GM19468 (cell line): ENCODE results near the gene ERMAP.
"Not testable (repeated sequence)": the region's sequence is repeated elsewhere in the genome, so short reads cannot be mapped to it uniquely, and the experiment has no call there.

Source experiments
- ATAC-seq: cut with Tn5 transposase; IDR thresholded peaks from one replicate; pipeline ENCODE4 v1.9.1; 2021; ENCODE audit warnings: mild to moderate bottlenecking, moderate library complexity, moderate number of reproducible peaks; ENCODE audit not compliant: unreplicated experiment; ENCODE audit errors: extremely low read depth

ERMAP gene

DNA sequence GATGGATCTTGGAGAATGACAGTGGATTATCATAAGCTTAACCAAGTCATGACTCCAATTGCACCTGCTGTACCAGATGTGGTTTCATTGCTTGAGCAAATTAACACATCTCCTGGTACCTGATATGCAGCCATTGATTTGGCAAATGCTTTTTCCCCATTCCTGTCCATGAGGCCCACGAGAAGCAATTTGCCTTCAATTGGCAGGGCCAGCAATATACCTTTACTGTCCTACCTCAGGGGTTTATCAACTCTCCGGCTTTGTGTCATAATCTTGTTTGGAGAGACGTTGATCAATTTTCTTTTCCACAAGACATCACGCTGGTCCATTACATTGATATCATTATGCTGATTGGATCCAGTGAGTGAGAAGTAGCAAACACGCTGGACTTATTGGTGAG, 49.6 kb downstream of the ERMAP start:
- no peak for ATAC-seq

DNA sequence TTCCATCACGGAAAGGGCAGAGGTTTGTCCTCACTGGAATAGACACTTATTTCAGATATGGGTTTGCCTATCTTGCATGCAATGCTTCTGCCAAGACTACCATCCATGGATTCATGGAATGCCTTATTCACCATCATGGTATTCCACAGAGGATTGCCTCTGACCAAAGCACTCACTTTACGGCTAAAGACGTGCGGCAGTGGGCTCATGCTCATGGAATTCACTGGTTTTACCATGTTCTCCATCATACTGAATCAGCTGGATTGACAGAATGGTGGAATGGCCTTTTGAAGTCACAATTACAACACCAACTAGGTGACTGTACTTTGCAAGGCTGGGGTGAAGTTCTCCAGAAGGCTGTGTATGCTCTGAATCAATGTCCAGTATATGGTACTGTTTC, 51.5 kb downstream of the ERMAP start:
- ATAC-seq = not testable (repeated sequence)

DNA sequence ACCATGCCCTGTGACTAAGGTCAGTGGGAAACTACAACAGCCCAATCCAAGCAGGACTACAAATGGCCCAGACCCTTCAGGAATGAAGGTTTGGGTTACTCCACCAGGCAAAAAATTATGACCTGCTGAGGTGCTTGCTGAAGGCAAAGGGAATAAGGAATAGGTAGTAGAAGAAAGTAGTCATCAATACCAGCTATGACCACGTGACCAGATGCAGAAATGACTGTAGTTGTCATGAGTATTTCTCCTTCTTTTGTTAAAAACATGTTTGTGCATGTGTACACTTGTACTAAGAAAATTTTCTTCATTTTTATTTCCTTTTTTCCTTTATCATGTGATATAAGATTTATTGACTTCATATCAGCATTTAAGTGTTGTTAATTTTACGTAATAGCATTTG, 52.3 kb downstream of the ERMAP start:
- ATAC-seq = not testable (repeated sequence)

DNA sequence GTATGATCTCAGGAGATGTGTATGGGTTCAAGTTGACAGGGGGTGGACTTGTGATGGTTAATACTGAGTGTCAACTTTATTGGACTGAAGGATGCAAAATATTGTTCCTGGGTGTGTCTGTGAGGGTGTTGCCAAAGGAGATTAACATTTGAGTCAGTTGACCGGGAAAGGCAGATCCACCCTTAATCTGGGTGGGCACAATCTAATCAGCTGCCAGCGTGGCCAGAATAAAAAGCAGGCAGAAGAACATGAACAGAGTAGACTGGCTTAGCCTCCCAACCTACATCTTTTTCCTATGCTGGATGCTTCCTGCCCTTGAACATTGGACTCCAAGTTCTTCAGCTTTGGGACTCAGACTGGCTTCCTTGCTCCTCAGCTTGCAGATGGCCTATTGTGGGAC, 52.8 kb downstream of the ERMAP start:
- ATAC-seq = not testable (repeated sequence)

DNA sequence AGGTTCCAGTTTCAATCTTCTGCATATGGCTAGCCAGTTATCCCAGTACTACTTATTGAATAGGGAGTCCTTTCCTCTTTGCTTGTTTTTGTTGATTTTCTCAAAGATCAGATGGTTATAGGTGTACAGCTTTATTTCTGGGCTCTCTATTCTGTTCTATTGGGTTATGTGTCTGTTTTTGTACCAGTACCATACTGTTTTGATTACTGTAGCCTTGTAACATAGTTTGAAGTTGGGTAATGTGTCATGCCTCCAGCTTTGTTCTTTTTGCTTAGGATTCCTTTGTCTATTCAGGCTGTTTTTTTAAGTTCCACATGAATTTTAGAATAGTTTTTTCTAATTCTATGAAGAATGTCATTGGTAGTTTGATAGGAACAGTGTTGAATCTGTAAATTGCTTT, 56.2 kb downstream of the ERMAP start:
- ATAC-seq = not testable (repeated sequence)

DNA sequence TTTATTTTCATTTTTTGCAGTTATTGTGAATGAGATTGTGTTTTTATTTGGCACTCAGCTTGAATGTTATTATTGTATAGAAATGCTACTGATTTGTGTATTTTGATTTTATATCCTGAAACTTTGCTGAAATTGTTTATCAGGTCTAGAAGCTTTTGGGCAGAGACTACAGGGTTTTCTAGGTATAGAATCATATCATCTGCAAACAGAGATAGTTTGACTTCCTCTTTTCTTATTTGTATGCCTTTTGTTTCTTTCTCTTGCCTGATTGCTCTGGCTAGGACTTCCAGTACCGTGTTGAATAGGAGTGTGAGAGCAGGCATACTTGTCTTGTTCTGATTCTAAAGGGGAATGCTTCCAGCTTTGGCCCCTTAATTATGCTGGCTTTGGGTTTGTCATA, 56.7 kb downstream of the ERMAP start:
- no peak for ATAC-seq

DNA sequence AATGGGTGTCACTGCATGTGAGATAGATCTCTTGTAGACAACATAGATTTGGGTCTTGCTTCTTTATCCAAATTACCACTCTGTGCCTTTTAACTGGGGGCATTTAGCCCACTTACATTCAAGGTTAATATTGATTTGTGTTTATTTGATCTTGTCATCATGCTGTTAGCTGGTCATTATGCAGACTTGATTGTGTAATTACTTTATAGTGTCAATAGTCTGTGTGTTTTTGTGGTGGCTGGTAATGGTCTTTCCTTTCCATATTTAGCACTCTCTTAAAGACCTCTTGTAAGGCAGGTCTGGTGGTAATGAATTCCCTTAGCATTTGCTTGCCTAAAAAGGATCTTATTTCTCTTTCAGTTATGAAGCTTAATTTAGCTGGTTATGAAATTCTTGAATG, 59.1 kb downstream of the ERMAP start:
- ATAC-seq = no peak

DNA sequence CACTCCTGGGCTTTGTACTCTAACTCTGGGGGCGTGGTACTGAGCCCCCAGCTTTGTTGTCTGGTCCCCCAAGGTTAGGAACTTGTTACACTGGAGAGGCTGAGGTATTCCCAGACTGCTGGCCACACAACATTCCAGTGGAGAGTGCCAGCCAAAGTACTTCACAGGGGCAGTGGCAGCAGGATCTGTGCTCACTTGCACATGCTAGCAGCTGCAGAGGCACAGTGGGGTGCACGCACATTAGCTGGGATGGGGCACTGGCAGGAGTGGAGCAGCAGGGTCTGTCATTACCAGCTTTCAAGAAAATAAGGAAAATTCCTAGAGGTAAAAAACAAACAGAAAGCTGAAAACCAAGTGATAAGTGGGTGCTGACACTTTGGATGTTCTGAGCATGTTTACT, 60.5 kb downstream of the ERMAP start:
- no peak for ATAC-seq

DNA sequence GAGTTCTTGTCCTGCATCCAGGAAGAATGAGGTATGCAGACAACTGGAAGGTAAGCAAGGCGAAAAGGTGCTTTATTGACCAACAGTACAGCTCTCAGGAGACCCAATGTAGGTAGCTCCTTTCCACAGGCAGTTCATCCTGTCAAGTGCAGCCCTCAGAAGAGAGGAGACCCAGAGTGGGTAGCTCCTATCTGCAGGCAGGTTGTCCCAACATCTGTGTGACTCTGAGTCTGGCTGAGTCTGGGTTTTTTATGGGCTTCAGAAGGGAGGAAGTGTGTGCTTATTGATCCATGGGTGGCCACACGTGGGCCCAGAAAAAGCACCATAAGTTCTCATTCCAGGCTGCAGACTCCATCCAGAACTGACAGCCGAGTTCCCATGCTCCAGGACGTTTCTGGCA, 63.5 kb downstream of the ERMAP start:
- ATAC-seq = no peak

DNA sequence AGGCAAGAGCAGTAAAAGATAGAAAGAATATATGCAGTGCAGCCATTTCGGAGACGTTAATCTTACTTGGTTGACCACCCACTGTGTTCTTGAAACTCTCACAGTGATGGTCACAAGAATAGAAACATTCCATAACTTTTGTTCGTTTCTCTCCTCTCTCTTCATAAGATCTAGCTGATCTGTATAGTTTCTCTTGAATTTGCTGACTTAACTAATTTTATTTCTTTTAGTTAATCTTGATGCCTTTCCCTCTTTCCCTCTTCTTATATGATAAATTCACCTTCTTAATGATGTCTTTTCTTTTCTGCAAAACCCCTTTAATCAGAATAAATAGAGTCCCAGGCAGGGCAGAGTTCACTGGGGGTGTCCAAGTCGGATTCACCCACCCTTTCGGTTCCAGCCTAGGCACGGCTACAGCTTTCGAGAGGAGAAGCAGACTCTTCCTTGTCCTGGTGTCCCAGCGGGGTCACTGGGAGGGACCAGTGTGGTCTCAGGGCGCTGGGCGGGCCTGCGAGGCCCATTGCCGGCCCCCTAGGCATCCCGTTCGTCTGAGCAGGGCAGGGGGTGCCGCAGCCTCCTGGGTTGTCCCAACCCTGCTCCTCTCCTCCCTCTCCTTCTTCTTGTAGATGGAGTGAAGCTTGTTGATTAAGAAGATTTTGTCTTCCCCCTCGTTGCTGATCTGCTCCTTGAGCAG, 69.3 kb downstream of the ERMAP start:
- no peak for ATAC-seq

DNA sequence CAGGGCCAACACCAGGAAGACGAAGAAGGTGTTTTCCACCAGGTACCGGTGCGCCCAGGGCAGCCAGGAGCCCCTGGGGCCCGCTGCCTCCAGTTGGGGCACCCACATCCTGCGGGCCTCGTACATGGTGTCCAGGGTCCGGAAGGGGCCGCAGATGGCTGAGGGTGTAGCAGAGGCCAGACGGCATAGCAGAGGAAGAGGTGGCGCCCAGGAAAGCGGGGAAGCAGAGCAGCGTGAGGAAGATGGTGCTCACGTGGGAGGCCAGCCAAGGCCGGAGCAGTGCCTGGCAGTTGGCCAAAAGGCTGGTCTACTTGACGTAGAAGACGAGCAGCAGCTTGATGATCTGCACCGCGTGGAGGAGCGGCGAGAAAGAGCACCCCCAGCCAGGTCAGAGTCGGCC, 69.9 kb downstream of the ERMAP start:
- ATAC-seq = no peak

DNA sequence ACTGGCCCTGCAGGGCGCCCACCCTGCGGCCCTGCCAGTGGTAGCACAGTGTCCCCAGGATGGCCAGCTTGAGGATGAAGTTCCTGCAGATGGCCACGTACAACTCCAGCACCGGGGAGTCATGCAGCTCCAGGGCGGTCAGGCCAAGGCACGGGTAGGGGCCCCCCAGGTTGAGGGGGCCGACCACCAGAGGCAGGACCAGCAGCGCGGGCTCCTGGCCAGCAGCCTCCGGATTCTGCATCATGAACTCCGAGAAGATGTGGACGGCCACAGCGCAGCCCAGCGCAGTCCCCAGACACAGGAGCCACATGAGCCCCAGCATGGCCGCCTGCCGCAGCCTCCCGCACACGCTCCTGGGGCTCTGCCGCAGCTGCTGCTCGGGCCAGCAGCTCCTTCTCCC, 70.4 kb downstream of the ERMAP start:
- no peak for ATAC-seq

DNA sequence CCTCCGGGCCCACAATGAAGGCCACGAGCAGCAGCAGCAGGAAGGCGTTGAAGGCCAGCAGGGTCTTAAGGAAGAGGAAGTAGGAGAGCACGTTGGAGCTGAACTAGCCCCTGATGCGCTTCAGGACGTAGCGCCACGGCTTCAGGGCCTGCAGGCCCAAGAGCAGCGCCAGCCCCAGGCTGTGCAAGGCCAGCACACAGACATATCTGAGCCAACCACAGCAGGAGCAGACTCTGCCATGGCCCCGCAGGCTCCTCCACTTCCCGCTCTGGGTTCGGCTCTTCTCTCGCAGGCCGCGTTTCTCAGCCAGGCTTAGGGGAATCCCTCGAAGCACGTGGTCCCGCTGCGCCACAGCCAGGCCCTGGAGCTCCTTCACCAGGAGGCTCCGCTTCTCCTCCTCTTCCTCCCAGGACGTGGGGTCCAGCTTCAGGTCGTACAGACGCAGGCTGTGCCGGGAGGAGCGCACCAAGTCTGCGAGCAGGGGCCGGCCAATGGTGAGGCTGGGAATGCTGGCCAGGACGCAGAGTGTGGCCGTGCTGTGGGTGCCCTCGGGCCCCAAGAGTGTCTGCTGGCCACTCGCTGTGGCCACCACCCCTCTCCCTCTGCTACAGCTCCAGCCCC, 71.2 kb downstream of the ERMAP start:
- ATAC-seq = no peak

DNA sequence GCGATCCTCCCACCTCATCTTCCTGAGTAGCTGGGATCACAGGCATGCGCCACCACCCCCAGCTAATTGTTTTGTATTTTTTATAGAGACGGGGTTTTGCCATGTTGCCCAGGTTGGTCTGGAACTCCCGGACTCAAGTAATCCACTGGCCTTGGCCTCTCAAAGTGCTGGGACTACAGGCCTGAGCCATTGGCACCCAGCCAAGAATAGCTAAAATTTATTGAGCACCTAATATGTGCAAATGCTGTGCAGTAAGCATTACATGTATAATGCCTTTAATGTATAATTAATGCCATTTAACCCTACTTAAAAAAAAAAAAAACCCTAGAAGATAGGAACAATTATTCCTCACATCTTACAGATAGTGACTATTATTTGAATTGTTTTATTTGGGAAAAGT, 72.3 kb downstream of the ERMAP start:
- ATAC-seq = no peak

DNA sequence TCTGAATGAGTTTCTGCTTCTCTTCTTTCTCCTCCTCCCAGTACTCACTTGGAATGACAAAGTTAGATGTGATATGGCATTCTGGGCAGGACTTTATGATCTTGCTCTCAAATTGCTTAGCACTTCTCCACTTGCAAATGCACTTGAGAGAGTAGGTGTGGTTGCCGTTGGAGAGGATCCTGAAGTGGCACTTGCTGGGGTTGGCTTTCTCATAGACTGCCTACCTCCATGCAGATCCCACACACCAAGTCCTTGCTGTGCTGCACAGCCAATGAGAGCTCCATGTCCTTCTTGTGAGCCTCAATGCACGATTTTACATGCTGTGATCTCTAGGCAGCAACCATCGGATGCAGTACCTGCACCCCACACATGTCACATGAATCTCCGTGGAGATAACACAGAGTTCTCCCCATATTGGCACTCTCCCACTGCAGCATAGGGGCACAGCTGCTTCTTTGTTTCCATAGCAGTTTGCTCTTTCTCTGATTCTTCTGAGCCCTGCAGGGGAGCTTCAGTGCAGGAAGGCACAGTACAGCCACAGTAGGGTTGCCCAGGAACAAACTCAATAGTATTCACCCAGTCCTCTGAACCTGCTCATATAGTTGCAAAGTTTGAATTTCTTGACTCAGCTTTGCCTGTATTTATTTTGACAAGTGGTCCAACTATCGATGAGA, 74.7 kb downstream of the ERMAP start:
- ATAC-seq = no peak
